NCI-H128 (cell line): ENCODE results near the gene IL2RA.
A peak's percentile ranks its signal among the peaks of the same experiment; 100 is the strongest.
"Not testable (repeated sequence)": the region's sequence is repeated elsewhere in the genome, so short reads cannot be mapped to it uniquely, and the experiment has no call there.

Experiments
- DNase-seq: peaks from one replicate; lab custom pipeline; 2025; ENCODE audit not compliant: unreplicated experiment; lab: John Stamatoyannopoulos, UW

IL2RA gene

DNA sequence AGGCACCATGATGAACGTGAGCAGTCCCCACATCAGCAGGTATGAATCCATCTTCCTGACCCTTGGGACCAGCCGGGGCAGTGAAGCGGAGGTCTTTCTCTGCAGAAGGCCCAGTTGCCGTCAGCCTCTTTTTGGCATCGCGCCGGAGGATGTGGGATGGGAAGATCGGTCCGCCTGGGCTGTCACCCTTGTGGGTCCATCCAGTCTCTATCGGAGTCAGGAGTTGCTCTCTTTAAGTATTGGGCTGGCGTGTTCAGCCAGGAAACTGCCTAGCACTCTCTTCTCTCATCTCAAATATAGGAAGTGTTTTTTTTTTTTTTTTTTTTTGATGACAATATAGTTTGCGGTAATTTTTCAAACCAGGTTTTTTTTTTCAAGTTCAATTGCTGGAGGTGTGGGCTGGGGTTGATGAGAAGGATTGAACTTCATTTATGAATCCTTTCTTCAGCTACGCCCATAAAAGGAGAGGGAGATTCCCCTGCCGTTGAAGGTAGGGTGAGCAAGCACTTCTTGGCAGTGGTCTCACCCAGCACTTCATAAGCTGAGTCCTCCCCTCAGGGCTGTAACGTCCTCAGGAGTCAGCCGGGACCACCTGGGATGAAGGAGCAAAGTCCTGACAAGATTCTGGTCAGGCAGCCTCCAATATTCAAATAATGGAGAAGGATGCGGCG lies at the start of gene IL2RA:
TSS of gene IL2RA (minus strand) at position 267 of the 671 bp plus-strand sequence. CDS start at position 51, 216 bp downstream.
- no peak for DNase-seq

GRCh38 chr10:6110136-6110535 lies 48.0 kb upstream of the IL2RA start:
- DNase-seq: no peak

- no peak for DNase-seq
Observed at GRCh38 chr10:6109444-6109775, 47.2 kb upstream of the IL2RA start.

DNA sequence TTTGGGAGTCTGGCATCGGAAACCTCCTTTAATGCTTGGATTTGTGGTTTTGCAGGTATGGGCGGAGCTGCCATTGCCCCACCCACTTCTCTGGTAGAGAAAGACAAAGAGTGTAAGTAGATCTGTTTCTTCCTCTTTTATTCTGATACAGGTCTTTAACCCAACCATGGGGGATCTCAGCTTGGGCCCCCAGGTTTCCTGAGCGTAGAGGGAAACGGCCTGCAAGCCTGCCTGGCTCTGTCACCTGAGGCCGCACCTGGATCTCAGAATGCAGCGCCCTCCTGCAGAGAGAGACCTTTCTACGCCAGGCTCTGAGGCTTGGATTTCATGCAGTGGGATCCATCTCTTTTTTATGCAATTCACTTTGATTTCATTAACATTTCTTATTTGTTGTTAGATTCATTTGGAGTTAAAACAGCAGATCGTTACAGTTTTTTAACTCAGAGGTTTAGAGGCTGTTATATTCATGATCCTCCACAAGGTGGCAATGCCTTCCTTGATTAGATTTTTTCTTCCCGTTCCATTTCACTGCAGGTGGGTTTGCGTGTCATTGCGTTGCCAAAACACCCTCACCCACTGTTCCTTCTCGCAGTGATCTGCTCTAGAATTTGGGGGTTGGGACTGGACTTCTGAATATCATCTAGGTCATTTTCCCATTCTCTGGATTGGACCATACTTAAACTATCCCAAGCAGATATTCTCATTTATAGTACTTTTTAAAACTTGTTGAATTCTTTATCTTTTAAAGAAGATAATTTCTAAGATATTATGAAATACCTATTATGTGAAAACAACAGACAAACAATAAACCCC lies 46.7 kb upstream of the IL2RA start:
- no peak for DNase-seq

DNA sequence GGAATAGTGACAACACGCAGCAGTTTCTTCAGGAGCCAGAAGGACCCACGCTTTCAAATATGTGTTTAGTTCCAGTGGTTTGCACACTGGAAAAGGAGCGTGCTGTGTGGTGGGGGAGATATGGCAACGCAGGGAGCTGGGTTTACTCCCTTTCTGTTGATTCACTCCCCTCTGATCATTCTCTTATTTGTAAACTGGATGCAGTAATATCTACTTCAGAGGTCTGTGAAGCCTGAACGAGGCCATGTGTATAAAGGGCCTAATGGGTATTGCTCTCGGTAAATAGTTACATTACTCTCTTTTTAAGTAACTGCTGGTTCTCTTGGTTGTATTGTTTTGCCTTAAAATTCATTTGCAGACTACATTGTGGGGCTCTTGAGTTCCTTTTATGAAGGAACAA lies 45.9 kb upstream of the IL2RA start:
- no peak for DNase-seq

- DNase-seq: not testable (repeated sequence)
Observed at GRCh38 chr10:6107616-6108015, 45.4 kb upstream of the IL2RA start.

GRCh38 chr10:6103591-6103990 lies 41.4 kb upstream of the IL2RA start:
- no peak for DNase-seq

- no peak for DNase-seq
Observed at GRCh38 chr10:6102128-6102527, 40.0 kb upstream of the IL2RA start.

DNA sequence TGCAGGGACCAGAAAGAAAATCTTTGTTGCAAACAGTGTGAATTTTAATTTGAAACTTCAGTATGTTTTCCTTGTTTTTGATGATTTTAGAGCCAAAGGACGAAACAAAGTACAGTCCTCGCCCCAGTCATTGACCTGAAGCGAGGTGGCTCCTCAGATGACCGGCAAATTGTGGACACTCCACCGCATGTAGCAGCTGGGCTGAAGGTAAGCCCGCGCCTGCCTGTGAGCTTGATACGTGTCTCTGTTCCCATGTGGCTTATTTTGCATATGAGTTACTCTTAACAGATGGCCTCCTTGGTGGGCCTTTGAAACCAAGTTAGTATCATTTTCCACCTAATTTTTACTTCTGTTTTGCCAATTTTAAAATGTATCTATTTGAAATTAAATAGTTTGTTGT lies 39.0 kb upstream of the IL2RA start:
- DNase-seq: no peak

GRCh38 chr10:6100370-6100769 lies 38.2 kb upstream of the IL2RA start:
- no peak for DNase-seq

GRCh38 chr10:6098156-6098555 lies 36.0 kb upstream of the IL2RA start:
- no peak for DNase-seq

- no peak for DNase-seq
Observed at GRCh38 chr10:6097063-6097462, 34.9 kb upstream of the IL2RA start.

DNA sequence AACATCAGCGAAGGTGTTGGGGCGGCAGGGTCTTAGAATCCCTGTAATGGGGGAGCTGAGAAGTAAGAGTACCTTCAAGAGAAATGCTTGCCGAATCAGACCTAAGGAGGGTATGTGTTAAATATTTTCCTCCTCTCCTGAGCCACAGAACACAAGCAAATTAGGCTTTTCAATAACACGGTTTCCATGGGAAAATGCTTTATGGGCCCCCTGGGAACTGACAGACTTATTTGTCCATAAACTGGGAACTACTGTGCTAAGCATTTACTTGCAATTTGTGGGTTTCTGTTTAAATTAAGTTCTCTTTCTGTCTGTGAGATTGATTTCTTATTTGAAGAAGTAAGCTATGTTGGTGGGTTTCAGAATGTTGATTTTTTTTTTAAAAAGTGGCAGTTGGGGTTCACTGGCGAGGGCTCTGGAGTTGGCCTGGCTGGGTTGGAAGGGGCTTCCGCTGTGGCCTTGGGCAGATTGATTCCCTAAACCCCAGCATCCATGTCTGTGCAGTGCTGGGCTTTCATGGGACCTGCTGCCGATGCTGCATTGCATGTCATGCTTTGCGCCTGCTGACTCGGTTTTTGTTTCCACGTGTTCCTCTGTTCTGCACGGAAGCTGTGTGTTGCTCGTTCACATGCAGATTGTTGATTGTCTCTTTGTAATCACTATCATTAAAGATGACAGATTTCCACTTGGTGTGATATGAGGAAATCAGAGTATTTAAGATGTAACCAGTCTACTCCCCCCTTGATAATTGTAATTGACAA lies 33.8 kb upstream of the IL2RA start:
- no peak for DNase-seq

DNA sequence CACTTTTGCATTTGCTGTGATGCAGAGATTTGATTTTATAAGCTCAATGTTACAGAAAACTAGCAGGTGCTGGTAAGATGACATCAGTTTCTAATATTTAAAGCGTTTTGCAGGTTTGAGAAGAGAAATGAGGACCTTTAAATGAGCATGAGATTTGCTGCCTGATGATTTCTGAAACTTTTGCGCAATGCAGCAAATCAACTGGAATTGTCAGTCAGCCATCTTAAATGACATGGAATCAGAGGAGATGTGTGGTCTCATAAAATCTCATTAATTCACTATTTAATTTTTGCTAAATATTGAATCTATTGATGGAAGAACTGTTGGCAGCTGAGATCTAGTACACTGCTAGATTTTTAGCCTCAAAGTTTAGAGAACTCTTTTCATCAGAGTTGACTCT lies 30.6 kb upstream of the IL2RA start:
- no peak for DNase-seq

DNA sequence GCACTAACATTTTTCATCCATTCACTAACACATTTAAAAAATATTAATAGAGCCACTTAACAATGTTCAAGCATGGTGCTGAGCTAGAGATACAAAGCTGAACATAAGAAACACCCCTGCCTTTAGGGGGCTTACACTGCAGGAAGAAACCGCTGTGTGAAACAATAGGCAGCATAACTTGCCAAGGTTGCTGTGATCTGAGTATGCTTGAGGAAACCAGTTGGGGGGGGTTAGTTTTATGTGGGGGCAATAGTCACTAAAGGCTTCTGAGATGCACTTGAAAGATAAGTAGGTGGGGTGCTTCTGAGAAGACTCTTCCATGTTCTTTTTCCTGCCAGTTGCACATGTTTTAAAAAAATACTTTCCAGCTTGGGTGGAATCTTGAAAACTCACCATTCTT lies 29.5 kb upstream of the IL2RA start:
- no peak for DNase-seq

DNA sequence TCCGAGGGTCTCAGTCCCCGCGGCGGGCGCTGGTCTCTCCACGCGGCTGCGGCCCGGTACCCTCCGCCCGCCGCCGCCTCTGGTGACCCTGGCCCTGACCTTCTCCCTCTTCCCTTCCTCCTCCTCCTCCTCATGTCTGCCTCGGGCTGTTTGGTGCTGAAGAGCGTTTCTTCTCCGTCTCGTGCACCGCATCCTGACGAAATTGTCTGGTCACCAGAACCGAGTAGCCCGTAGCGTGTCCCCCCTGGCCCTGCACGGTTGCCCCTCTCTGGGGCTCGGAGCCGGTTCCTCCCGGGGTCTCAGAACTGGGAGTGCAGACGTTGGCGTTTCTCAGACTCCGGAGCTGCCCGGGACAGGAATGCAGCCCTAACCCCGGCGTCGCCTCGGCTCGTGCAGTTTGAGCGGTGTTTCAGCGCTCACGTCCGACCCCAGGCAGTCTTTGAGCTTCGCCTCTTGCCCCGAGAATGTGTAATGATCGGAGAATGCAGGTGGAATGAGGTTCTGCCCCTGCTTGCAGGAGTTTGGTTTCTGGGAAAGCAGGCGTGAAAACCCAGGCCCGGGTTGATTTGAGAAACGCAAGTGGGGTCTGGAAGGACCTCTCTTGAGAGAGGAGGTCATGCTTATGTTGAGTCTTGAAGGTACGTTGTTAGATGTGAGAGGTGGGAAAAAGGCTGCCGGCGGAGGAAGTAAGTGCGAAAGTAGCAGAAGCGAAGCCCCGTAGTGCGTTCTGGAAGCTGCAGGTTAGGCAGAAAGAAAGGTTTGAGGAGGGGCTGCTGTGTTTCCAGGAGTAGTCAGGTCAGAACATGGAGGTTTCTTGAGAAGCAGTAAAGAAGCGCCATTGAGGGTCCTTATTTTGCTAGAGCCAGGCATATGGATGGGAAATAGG lies 27.4 kb upstream of the IL2RA start:
- no peak for DNase-seq

DNA sequence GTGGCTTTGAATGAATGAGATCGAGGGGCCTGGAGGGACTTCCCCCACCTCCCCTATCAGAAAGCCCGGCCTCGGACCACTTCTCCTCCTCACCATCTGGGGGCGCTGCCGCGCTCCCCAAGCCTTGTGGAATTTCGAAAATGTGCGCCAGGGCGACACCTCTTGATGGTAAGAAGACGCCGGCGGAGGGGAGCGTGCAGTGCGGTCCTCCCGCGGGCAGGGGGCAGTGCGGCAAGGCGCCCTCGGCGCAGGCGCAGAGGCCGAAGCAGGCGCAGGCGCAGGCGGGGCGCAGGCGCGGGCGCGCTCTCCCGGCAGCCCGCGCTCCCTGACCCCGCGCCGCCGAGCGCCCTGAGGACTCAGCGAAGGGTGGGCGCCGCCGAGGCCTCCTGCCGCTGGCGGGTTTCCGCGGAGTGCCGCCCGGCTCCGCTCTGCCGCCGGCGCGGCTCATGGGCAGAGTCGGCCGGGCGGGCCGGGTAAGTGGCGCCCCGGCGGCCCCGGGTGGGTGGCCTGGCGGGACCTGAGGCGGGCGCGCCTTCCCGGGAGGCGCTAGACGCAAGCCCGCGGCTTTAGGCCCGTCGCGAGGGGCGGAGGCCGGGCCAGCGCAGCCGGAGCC lies 26.7 kb upstream of the IL2RA start, which contains the start of gene RBM17:
TSS of gene RBM17 (plus strand) at position 314 of the 613 bp plus-strand sequence. CDS start 8,032 bp downstream, outside the sequence.
- peak; percentile 67 for DNase-seq

DNA sequence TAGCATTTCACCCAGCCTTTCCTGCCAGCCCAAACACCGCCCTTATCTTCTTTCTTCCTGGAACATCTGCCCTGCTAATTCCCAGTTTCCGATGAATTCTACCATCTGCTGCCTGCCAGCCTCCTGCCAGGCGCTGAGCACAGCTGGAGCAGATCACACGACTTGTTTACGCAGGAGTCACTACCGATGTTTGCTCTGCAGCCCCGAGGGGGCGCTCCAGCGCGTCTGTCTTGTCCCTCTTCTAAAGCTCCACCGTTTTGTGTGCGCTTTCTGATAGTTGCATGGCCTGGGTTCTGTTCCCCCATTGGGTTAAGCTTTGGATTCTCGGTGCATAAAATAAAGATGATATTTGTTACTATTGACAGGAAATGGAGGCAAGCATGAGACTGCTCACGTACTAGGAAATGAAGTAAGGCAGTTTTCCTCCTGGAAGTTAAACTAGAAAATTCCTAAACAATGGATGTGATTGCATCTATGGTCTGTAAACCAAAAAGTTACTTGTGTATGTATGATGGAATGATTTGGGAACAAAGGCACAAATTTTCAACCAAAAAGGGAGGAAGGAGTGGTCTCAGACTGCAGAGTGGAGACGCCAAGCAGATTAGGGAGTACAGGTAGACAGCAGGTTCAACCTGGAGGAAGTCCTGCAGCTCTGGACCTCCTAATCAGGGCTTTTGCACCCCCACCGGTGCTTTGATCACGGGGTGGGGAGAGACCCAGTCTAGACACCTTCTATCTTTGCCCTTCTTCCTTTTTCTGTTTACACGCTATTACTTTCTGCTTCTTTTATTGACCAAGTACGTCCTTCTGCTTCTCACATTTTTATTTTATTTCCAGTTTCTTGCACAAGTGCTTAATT lies 24.4 kb upstream of the IL2RA start:
- peak; percentile 4 for DNase-seq
